Stimulated activated effector memory CD8-positive, alpha-beta T cell treated with anti-CD3 and anti-CD28 coated beads, Interleukin-12 subunit alpha, Interleukin-12 subunit beta, amount 100 ng/mL, for 72 hours (primary cell): ENCODE results near the gene TMPRSS2.

ENCODE experiments used
- ATAC-seq: fragments of 150-1000 bp; cut with Tn5 transposase; 2 replicates; pipeline ENCODE4 v1.10.0; 2021
- DNase-seq, 2 donors: peaks; one replicate each; pipeline ENCODE4 v3.0.0; 2021 to 2022; ENCODE audit warnings: low spot score in 2 of 2
- H3K27ac Mint-ChIP-seq: one replicate; pipeline ENCODE4 v1.8.0; 2022; ENCODE audit warnings: mild to moderate bottlenecking, mixed read lengths
- H3K36me3 Mint-ChIP-seq: one replicate; pipeline ENCODE4 v1.8.0; 2022; ENCODE audit warnings: mild to moderate bottlenecking, mixed read lengths
- H3K4me1 Mint-ChIP-seq: one replicate; pipeline ENCODE4 v1.8.0; 2022; ENCODE audit warnings: mixed read lengths
- H3K4me3 Mint-ChIP-seq: one replicate; pipeline ENCODE4 v1.8.0; 2022; ENCODE audit warnings: mild to moderate bottlenecking, mixed read lengths
- H3K9me3 Mint-ChIP-seq: one replicate; pipeline ENCODE4 v1.8.0; 2022; ENCODE audit warnings: mixed read lengths

TMPRSS2 gene

GRCh38 chr21:41451753-41452676 is 55.9 kb downstream of the TMPRSS2 start:
- no peak for DNase-seq

GRCh38 chr21:41449613-41450012 is 58.3 kb downstream of the TMPRSS2 start:
- no peak overlapping the region for H3K4me3 Mint-ChIP-seq
- no peaks in the 10 kb centered on the region for H3K4me1 Mint-ChIP-seq
- ATAC-seq (no peak), DNase-seq (no peak)
- H3K27ac Mint-ChIP-seq = no peak overlapping the region
- no peaks in the 10 kb centered on the region for H3K9me3 Mint-ChIP-seq
- H3K36me3 Mint-ChIP-seq = peaks cover 39% of the 10 kb centered on the region

More at GRCh38 chr21:41451753-41452676, 55.9 kb downstream of the TMPRSS2 start:
- peaks cover 27% of the 10 kb centered on the region for H3K36me3 Mint-ChIP-seq
- no peaks in the 10 kb centered on the region for H3K4me1 Mint-ChIP-seq
- no peak for ATAC-seq
- no peak overlapping the region for H3K27ac Mint-ChIP-seq
- no peak overlapping the region for H3K4me3 Mint-ChIP-seq
- no peaks in the 10 kb centered on the region for H3K9me3 Mint-ChIP-seq

- H3K36me3 Mint-ChIP-seq = peaks cover 50% of the 10 kb centered on the region
- ATAC-seq (no peak), DNase-seq (no peak)
- H3K4me1 Mint-ChIP-seq = no peaks in the 10 kb centered on the region
- H3K4me3 Mint-ChIP-seq = no peak overlapping the region
- no peak overlapping the region for H3K27ac Mint-ChIP-seq
- no peaks in the 10 kb centered on the region for H3K9me3 Mint-ChIP-seq
These were observed 60.6 kb downstream of the TMPRSS2 start for GRCh38 chr21:41447356-41447755.

- no peak overlapping the region for H3K4me3 Mint-ChIP-seq
- peaks cover 57% of the 10 kb centered on the region for H3K36me3 Mint-ChIP-seq
- H3K27ac Mint-ChIP-seq = no peak overlapping the region
- ATAC-seq = no peak
- no peak for DNase-seq
- no peaks in the 10 kb centered on the region for H3K9me3 Mint-ChIP-seq
- H3K4me1 Mint-ChIP-seq = no peaks in the 10 kb centered on the region
These were observed 61.4 kb downstream of the TMPRSS2 start for GRCh38 chr21:41446586-41446985.

- Mint-ChIP-seq H3K36me3 (peaks cover 64% of the 10 kb centered on the region), H3K4me1 (no peaks in the 10 kb centered on the region), H3K9me3 (no peaks in the 10 kb centered on the region), H3K27ac (no peak overlapping the region), H3K4me3 (no peak overlapping the region)
- no peak for ATAC-seq
- no peak for DNase-seq
These were observed 62.5 kb downstream of the TMPRSS2 start for GRCh38 chr21:41445465-41445862.

- H3K27ac Mint-ChIP-seq = no peak overlapping the region
These were observed 63.1 kb downstream of the TMPRSS2 start for GRCh38 chr21:41444703-41445464.

GRCh38 chr21:41443562-41443961 is 64.4 kb downstream of the TMPRSS2 start:
- no peaks in the 10 kb centered on the region for H3K4me1 Mint-ChIP-seq

More at GRCh38 chr21:41444703-41445464, 63.1 kb downstream of the TMPRSS2 start:
- H3K4me1 Mint-ChIP-seq = no peaks in the 10 kb centered on the region
- H3K36me3 Mint-ChIP-seq = peaks cover 64% of the 10 kb centered on the region
- no peaks in the 10 kb centered on the region for H3K9me3 Mint-ChIP-seq
- ATAC-seq (no peak), DNase-seq (no peak)
- no peak overlapping the region for H3K4me3 Mint-ChIP-seq

GRCh38 chr21:41442481-41443186 is 65.3 kb downstream of the TMPRSS2 start:
- Mint-ChIP-seq H3K4me3 (no peak overlapping the region), H3K4me1 (no peaks in the 10 kb centered on the region), H3K27ac (peak overlapping the region; percentile 33), H3K9me3 (no peaks in the 10 kb centered on the region), H3K36me3 (peaks cover 57% of the 10 kb centered on the region)
- DNase-seq = no peak
- ATAC-seq = no peak

More at GRCh38 chr21:41443562-41443961, 64.4 kb downstream of the TMPRSS2 start:
- Mint-ChIP-seq H3K9me3 (no peaks in the 10 kb centered on the region), H3K36me3 (peaks cover 56% of the 10 kb centered on the region), H3K4me3 (no peak overlapping the region), H3K27ac (no peak overlapping the region)
- DNase-seq (no peak), ATAC-seq (no peak)

GRCh38 chr21:41441546-41441945 is 66.4 kb downstream of the TMPRSS2 start:
- ATAC-seq = no peak
- Mint-ChIP-seq H3K4me1 (no peaks in the 10 kb centered on the region), H3K27ac (peak overlapping the region; percentile 71), H3K9me3 (no peaks in the 10 kb centered on the region), H3K36me3 (peaks cover 62% of the 10 kb centered on the region), H3K4me3 (no peak overlapping the region)
- no peak for DNase-seq

- H3K27ac Mint-ChIP-seq = no peak overlapping the region
- H3K4me1 Mint-ChIP-seq = no peaks in the 10 kb centered on the region
- no peak for ATAC-seq
- no peaks in the 10 kb centered on the region for H3K9me3 Mint-ChIP-seq
- DNase-seq = no peak
- no peak overlapping the region for H3K4me3 Mint-ChIP-seq
- peaks cover 71% of the 10 kb centered on the region for H3K36me3 Mint-ChIP-seq
These were observed 68.7 kb downstream of the TMPRSS2 start for GRCh38 chr21:41439248-41439647.

GRCh38 chr21:41438425-41439113 is 69.4 kb downstream of the TMPRSS2 start:
- DNase-seq (no peak), ATAC-seq (no peak)
- no peak overlapping the region for H3K4me3 Mint-ChIP-seq
- no peaks in the 10 kb centered on the region for H3K9me3 Mint-ChIP-seq
- peaks cover 73% of the 10 kb centered on the region for H3K36me3 Mint-ChIP-seq
- H3K4me1 Mint-ChIP-seq = no peaks in the 10 kb centered on the region
- H3K27ac Mint-ChIP-seq = no peak overlapping the region

GRCh38 chr21:41437729-41438128 is 70.2 kb downstream of the TMPRSS2 start:
- Mint-ChIP-seq H3K9me3 (no peaks in the 10 kb centered on the region), H3K4me3 (no peak overlapping the region), H3K27ac (peak overlapping the region; percentile 4), H3K36me3 (peaks cover 66% of the 10 kb centered on the region), H3K4me1 (no peaks in the 10 kb centered on the region)
- DNase-seq = no peak
- peak; percentile 36 for ATAC-seq

GRCh38 chr21:41435706-41436105 is 72.3 kb downstream of the TMPRSS2 start:
- Mint-ChIP-seq H3K4me1 (no peaks in the 10 kb centered on the region), H3K4me3 (no peak overlapping the region), H3K36me3 (peaks cover 56% of the 10 kb centered on the region), H3K9me3 (no peaks in the 10 kb centered on the region), H3K27ac (no peak overlapping the region)
- no peak for ATAC-seq
- no peak for DNase-seq

- no peaks in the 10 kb centered on the region for H3K9me3 Mint-ChIP-seq
- no peak for DNase-seq
- no peaks in the 10 kb centered on the region for H3K4me1 Mint-ChIP-seq
- ATAC-seq = no peak
- no peak overlapping the region for H3K4me3 Mint-ChIP-seq
- no peak overlapping the region for H3K27ac Mint-ChIP-seq
- peaks cover 52% of the 10 kb centered on the region for H3K36me3 Mint-ChIP-seq
These were observed 74.4 kb downstream of the TMPRSS2 start for GRCh38 chr21:41433566-41433965.
